Measurements from ENCODE around the gene CDADC1.
A peak's percentile ranks its signal among the peaks of the same experiment; 100 is the strongest.

DNA sequence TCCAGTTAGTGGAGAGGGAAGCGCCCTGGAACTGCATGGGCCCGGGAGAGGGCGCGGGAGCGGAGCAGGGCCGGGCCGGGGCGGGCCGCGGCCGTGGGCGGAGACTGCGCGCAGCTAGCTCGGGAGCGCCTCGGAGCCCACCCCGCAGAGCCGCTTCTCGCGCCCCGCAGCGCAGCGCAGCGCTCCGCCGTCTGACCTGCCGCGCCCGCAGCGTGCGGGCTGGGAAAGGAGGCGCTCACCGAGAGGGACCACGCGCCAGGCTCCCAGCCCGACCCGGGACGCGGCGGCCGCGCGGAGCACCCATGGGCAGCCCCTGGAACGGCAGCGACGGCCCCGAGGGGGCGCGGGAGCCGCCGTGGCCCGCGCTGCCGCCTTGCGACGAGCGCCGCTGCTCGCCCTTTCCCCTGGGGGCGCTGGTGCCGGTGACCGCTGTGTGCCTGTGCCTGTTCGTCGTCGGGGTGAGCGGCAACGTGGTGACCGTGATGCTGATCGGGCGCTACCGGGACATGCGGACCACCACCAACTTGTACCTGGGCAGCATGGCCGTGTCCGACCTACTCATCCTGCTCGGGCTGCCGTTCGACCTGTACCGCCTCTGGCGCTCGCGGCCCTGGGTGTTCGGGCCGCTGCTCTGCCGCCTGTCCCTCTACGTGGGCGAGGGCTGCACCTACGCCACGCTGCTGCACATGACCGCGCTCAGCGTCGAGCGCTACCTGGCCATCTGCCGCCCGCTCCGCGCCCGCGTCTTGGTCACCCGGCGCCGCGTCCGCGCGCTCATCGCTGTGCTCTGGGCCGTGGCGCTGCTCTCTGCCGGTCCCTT is 27.5 kb upstream of the CDADC1 start, which contains the start of gene MLNR:
- TF ChIP-seq FOS (IDR thresholded peaks at IDR 0.05; ENCODE audit: borderline replicate concordance, extremely low read depth, insufficient read length) (no peak), CBFB (IDR thresholded peaks at IDR 0.05; ENCODE audit: low read depth) (no peak), POLR2AphosphoS5 (IDR thresholded peaks at IDR 0.05; ENCODE audit: low read length) (no peak), BMI1 (IDR thresholded peaks at IDR 0.05; ENCODE audit: borderline replicate concordance) (no peak), FOXM1 (IDR thresholded peaks at IDR 0.05; ENCODE audit: low read depth, low read length) (no peak), RAD21 (IDR thresholded peaks at IDR 0.05; ENCODE audit: insufficient read depth, low read depth, low read length) (no peak), SP1 (IDR thresholded peaks at IDR 0.05; ENCODE audit: low read depth, low read length) (no peak), TARDBP (IDR thresholded peaks at IDR 0.05; ENCODE audit: borderline replicate concordance) (no peak), ZNF384 (IDR thresholded peaks at IDR 0.05; ENCODE audit: borderline replicate concordance, low read depth, low read length) (no peak)
- TF ChIP-seq, protein P1, sequence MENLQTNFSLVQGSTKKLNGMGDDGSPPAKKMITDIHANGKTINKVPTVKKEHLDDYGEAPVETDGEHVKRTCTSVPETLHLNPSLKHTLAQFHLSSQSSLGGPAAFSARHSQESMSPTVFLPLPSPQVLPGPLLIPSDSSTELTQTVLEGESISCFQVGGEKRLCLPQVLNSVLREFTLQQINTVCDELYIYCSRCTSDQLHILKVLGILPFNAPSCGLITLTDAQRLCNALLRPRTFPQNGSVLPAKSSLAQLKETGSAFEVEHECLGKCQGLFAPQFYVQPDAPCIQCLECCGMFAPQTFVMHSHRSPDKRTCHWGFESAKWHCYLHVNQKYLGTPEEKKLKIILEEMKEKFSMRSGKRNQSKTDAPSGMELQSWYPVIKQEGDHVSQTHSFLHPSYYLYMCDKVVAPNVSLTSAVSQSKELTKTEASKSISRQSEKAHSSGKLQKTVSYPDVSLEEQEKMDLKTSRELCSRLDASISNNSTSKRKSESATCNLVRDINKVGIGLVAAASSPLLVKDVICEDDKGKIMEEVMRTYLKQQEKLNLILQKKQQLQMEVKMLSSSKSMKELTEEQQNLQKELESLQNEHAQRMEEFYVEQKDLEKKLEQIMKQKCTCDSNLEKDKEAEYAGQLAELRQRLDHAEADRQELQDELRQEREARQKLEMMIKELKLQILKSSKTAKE (IDR thresholded peaks at IDR 0.05; ENCODE audit: low read depth, poor library complexity, severe bottlenecking) = no peak
- TF ChIP-seq, protein P2, sequence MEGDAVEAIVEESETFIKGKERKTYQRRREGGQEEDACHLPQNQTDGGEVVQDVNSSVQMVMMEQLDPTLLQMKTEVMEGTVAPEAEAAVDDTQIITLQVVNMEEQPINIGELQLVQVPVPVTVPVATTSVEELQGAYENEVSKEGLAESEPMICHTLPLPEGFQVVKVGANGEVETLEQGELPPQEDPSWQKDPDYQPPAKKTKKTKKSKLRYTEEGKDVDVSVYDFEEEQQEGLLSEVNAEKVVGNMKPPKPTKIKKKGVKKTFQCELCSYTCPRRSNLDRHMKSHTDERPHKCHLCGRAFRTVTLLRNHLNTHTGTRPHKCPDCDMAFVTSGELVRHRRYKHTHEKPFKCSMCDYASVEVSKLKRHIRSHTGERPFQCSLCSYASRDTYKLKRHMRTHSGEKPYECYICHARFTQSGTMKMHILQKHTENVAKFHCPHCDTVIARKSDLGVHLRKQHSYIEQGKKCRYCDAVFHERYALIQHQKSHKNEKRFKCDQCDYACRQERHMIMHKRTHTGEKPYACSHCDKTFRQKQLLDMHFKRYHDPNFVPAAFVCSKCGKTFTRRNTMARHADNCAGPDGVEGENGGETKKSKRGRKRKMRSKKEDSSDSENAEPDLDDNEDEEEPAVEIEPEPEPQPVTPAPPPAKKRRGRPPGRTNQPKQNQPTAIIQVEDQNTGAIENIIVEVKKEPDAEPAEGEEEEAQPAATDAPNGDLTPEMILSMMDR (IDR thresholded peaks at IDR 0.05 in 2 of 3, conservative IDR thresholded peaks at IDR 0.05 in 1 of 3; ENCODE audit: control insufficient read depth in 2 of 3, extremely low read depth in 1 of 3, insufficient read depth in 1 of 3, low read depth in 3 of 3, low read length in 3 of 3) = 0 out of 6 replicates have a peak, but pooled peaks of 2 of the 3 experiments have one; percentile 9 to 12
- TF ChIP-seq, protein P3, sequence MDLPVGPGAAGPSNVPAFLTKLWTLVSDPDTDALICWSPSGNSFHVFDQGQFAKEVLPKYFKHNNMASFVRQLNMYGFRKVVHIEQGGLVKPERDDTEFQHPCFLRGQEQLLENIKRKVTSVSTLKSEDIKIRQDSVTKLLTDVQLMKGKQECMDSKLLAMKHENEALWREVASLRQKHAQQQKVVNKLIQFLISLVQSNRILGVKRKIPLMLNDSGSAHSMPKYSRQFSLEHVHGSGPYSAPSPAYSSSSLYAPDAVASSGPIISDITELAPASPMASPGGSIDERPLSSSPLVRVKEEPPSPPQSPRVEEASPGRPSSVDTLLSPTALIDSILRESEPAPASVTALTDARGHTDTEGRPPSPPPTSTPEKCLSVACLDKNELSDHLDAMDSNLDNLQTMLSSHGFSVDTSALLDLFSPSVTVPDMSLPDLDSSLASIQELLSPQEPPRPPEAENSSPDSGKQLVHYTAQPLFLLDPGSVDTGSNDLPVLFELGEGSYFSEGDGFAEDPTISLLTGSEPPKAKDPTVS (IDR thresholded peaks at IDR 0.05; ENCODE audit: low read depth, low read length) = no peak
- TF ChIP-seq, protein P4, sequence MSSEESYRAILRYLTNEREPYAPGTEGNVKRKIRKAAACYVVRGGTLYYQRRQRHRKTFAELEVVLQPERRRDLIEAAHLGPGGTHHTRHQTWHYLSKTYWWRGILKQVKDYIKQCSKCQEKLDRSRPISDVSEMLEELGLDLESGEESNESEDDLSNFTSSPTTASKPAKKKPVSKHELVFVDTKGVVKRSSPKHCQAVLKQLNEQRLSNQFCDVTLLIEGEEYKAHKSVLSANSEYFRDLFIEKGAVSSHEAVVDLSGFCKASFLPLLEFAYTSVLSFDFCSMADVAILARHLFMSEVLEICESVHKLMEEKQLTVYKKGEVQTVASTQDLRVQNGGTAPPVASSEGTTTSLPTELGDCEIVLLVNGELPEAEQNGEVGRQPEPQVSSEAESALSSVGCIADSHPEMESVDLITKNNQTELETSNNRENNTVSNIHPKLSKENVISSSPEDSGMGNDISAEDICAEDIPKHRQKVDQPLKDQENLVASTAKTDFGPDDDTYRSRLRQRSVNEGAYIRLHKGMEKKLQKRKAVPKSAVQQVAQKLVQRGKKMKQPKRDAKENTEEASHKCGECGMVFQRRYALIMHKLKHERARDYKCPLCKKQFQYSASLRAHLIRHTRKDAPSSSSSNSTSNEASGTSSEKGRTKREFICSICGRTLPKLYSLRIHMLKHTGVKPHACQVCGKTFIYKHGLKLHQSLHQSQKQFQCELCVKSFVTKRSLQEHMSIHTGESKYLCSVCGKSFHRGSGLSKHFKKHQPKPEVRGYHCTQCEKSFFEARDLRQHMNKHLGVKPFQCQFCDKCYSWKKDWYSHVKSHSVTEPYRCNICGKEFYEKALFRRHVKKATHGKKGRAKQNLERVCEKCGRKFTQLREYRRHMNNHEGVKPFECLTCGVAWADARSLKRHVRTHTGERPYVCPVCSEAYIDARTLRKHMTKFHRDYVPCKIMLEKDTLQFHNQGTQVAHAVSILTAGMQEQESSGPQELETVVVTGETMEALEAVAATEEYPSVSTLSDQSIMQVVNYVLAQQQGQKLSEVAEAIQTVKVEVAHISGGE (CRISPR knock-in tag; IDR thresholded peaks at IDR 0.05) = no peak
- TF ChIP-seq, protein P5, sequence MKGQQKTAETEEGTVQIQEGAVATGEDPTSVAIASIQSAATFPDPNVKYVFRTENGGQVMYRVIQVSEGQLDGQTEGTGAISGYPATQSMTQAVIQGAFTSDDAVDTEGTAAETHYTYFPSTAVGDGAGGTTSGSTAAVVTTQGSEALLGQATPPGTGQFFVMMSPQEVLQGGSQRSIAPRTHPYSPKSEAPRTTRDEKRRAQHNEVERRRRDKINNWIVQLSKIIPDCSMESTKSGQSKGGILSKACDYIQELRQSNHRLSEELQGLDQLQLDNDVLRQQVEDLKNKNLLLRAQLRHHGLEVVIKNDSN (IDR thresholded peaks at IDR 0.05; ENCODE audit: borderline replicate concordance, extremely low read length, insufficient read depth, low read depth, low read length) = no peak

Measured in GM12878 (cell line).